A673 (cell line): Measurements from ENCODE around the gene WIPF3.

Experiments used
- EZH2 ChIP-seq: fragments of 200-600 bp; sonication (generic); IDR thresholded peaks from 2 replicates; pipeline ENCODE4 v1.6.1; 2017; ENCODE audit warnings: borderline replicate concordance, low read depth, mild to moderate bottlenecking, mixed read lengths, antibody characterized with exemption, low read length; ENCODE audit not compliant: poor library complexity, severe bottlenecking
- TF ChIP-seq, protein P1 (sequence below): fragments of 300-800, 200-600 bp; sonication (generic); conservative IDR thresholded peaks from 2 replicates; pipeline ENCODE4 v1.5.1; 2017; ENCODE audit warnings: low read depth, mild to moderate bottlenecking, antibody characterized with exemption, low read length, moderate library complexity, mixed read lengths

DNA sequence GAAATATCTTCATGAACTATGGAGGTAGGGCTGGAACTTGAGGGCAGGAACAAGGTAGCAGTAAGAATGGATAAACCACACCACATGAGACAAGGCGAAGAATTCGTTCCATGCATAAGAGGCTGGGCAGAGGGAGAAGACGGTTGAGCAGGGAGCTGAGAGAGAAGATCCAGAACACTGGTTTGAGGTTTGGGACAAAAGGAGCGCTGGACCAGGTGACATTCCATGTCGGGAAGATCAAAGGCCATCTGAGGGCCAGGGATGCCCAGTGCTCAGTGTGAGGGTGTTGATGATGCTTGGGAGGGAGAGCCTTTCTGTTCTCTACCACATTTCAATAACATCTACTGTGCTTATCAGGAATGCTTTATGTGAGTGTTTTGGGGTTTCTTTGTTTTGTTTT lies 52.8 kb downstream of the WIPF3 start:
- no peak for TF ChIP-seq EZH2
- TF ChIP-seq, protein P1, sequence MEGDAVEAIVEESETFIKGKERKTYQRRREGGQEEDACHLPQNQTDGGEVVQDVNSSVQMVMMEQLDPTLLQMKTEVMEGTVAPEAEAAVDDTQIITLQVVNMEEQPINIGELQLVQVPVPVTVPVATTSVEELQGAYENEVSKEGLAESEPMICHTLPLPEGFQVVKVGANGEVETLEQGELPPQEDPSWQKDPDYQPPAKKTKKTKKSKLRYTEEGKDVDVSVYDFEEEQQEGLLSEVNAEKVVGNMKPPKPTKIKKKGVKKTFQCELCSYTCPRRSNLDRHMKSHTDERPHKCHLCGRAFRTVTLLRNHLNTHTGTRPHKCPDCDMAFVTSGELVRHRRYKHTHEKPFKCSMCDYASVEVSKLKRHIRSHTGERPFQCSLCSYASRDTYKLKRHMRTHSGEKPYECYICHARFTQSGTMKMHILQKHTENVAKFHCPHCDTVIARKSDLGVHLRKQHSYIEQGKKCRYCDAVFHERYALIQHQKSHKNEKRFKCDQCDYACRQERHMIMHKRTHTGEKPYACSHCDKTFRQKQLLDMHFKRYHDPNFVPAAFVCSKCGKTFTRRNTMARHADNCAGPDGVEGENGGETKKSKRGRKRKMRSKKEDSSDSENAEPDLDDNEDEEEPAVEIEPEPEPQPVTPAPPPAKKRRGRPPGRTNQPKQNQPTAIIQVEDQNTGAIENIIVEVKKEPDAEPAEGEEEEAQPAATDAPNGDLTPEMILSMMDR: no peak
